ENCODE measurements around the gene RNF103.
"Not testable (repeated sequence)": the region's sequence is repeated elsewhere in the genome, so short reads cannot be mapped to it uniquely, and the experiment has no call there.

Gene RNF103

GRCh38 chr2:86623494-86624266 is at the start of gene RNF103:
RNF103 (minus strand) TSS chr2:86623865; CDS start chr2:86622886, 979 bp downstream.
- DNase-seq (ENCODE audit: low read depth), result peak; percentile 88

GRCh38 chr2:86673011-86673410 is 49.3 kb upstream of the RNF103 start:
- DNase-seq (ENCODE audit: low read depth), result no peak

GRCh38 chr2:86672027-86672545 is 48.4 kb upstream of the RNF103 start:
- no peak for DNase-seq (ENCODE audit: low read depth)

GRCh38 chr2:86671337-86671981 is 47.8 kb upstream of the RNF103 start:
- DNase-seq (ENCODE audit: low read depth), result no peak

- DNase-seq (ENCODE audit: low read depth), result not testable (repeated sequence)
Observed at GRCh38 chr2:86669323-86669722, 45.7 kb upstream of the RNF103 start.

- no peak for DNase-seq (ENCODE audit: low read depth)
Observed at GRCh38 chr2:86661333-86661732, 37.7 kb upstream of the RNF103 start.

GRCh38 chr2:86650188-86650587 is 26.5 kb upstream of the RNF103 start:
- DNase-seq (ENCODE audit: low read depth), result no peak

- DNase-seq (ENCODE audit: low read depth), result no peak
Observed at GRCh38 chr2:86649119-86649947, 25.7 kb upstream of the RNF103 start.

GRCh38 chr2:86648681-86649080 is 25.0 kb upstream of the RNF103 start:
- no peak for DNase-seq (ENCODE audit: low read depth)

- no peak for DNase-seq (ENCODE audit: low read depth)
Observed at GRCh38 chr2:86646865-86647264, 23.2 kb upstream of the RNF103 start.

GRCh38 chr2:86646329-86646728 is 22.7 kb upstream of the RNF103 start:
- DNase-seq (ENCODE audit: low read depth), result no peak

- DNase-seq (ENCODE audit: low read depth), result no peak
Observed at GRCh38 chr2:86645752-86646151, 22.1 kb upstream of the RNF103 start.

GRCh38 chr2:86638712-86639111 is 15.0 kb upstream of the RNF103 start:
- DNase-seq (ENCODE audit: low read depth), result no peak

GRCh38 chr2:86636842-86637241 is 13.2 kb upstream of the RNF103 start:
- DNase-seq (ENCODE audit: low read depth), result no peak

- no peak for DNase-seq (ENCODE audit: low read depth)
Observed at GRCh38 chr2:86634352-86634751, 10.7 kb upstream of the RNF103 start.

GRCh38 chr2:86633155-86633651 is 9.5 kb upstream of the RNF103 start:
- DNase-seq (ENCODE audit: low read depth), result no peak

GRCh38 chr2:86632672-86633071 is 9.0 kb upstream of the RNF103 start:
- no peak for DNase-seq (ENCODE audit: low read depth)

GRCh38 chr2:86631846-86632485 is 8.3 kb upstream of the RNF103 start:
- no peak for DNase-seq (ENCODE audit: low read depth)

- no peak for DNase-seq (ENCODE audit: low read depth)
Observed at GRCh38 chr2:86628091-86628522, 4.4 kb upstream of the RNF103 start.

GRCh38 chr2:86627550-86627949 is 3.9 kb upstream of the RNF103 start:
- DNase-seq (ENCODE audit: low read depth), result no peak

GRCh38 chr2:86625096-86625495 is 1.4 kb upstream of the RNF103 start:
- no peak for DNase-seq (ENCODE audit: low read depth)

- DNase-seq (ENCODE audit: low read depth), result no peak
Observed at GRCh38 chr2:86624267-86624547, 542 bp upstream of the RNF103 start.
